8988T (cell line): Measurements from ENCODE around the gene FAF1.

Source experiments
- DNase-seq: peaks from one replicate; pipeline ENCODE4 v3.0.0; 2011

Gene FAF1

DNA sequence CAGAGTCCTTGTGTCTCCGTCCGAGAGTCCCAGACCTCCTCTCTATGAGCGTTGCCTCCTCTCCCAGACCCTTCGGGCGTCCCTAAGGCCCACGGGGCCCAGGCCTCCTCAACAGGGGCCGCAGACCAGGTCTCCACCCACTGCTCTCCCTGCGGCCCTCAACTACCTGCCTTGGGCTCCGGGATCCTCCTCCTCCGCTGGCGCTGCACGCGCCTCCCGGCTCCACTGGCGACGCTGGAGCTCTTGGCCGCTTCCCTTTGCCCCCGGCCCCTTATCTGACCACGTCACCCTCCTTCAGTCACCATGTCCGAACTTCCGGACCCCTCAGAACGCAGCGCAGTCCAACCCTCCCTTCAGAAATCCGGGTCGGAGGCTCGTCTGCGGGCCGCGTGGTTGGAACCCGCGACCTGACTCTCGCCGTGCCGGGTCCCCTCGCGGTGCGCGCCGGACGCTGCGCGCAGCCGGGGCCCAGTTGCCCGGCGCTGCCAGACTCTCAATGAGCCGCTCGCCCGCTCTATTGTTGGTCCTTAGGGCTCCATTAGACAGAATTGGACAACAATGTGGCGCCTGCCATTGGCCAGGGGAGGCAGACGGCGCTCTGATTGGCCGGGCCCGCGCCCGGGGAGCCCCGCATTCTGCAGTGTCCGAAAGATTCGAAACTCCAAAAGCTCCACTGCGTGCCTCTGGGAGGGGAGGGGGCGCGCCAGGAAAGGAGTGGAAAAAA is 537.0 kb downstream of the FAF1 start, which contains the start of gene DMRTA2:
TSS of gene DMRTA2 (minus strand) at position 498 of the 724 bp plus-strand sequence. CDS start 1,907 bp downstream, outside the sequence.
- DNase-seq: no peak

DNA sequence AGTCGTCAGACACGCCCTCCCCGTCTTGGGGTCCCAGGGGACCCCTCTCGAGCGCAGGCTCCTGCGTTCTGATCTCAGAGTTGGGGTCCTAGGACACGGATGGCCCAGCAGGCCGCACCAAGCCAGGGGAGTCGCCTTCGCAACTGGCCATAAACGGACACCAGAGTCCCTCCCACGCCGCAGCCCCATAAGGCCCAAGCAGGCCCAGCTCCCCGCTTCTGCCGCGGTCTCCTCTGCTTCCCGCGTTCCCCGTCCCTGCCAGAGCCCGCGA is 537.5 kb downstream of the FAF1 start:
- no peak for DNase-seq

DNA sequence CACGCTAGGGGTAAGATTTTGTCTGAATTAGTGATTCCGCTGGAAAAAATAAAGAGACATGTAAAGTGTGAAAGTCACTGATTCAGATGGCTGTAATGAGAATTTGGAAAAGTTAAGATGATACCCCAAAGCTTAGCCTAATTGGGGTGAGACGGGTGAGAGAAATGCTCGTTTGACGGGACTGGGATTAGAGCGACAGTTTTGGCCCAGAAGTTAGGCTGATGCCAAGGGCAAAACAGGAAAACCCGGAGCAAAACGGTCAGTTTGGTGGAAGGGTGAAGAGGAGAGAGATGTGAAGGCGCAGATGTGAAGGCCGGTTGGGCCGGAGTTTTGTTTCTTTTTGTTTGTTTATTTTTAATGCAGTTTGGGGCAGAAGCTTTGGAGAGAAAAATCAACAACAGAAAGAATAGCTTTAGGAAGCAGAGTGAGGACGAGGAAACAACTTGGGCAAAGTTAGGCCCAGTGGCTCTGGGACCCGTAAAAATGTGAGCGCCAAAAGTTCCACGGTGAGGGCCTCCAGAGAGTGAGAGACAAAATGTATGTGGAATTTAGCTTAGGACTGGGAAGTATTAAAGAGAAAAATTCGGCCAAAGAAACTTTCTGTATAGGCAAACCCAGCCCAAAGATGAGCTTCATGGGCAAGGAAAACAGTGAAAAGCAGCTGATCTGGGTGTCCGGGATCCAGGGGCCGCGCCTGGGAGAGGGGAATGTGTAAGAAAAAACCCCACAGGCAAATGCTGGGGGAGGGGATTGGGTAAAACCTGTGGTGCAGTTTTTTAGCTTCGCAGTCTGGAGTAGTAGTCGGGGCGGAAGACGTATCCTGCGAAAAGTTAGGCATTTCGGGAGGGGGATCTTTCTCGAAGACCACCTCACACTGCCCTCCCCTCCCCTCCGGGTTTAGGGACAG is 538.0 kb downstream of the FAF1 start:
- DNase-seq: no peak

DNA sequence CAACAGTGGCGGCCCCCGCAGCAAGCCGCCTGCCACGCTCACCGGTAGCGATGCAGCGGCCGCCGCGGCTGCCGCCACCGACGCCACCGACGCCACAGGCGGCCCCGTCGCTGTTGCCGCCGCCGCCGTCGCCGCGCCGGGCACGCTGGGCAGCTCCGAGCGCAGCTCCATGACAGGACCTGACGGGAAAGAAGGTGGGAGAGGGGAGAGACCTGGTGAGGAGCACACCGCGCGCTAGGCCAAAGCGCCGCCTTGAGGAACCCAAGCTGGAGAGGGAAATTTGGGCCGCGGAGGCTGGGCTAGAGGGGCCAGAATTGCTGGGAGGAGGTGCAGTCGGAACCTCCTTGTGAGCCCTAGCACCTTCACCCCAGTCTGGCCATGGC is 538.7 kb downstream of the FAF1 start:
- DNase-seq: no peak

DNA sequence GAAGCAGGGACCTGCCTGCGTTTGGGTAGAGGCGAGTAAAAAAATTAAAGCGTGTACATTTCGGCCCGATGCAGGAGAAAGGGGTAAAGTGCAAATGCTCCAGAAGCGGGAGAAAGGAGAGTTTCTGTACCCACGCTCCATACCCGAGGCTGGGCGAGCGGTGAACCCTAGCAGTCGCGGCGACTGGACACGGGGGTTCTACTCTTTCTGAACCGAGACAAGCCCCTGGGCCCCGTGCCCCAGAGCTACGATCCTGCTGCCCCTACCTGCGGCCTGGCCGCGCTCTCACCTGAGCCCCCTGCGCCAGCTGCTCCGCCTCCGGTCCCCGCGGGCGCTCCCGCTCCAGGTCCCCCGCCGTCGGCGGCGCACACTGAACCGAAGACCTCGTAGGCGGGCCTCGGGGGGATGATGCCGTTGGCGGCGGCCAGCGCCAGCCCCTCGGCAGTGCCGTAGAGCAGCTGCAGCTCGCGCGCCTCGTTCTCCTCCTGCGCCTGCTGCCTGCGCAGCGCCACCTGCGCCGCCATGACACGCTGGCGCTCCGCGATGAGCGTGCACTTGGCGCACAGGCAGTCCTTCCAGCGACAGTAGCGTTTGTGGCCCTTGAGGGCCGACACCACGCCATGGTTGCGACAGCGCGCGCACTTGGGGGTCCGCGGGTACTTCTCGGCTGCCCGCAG is 539.2 kb downstream of the FAF1 start:
- no peak for DNase-seq

DNA sequence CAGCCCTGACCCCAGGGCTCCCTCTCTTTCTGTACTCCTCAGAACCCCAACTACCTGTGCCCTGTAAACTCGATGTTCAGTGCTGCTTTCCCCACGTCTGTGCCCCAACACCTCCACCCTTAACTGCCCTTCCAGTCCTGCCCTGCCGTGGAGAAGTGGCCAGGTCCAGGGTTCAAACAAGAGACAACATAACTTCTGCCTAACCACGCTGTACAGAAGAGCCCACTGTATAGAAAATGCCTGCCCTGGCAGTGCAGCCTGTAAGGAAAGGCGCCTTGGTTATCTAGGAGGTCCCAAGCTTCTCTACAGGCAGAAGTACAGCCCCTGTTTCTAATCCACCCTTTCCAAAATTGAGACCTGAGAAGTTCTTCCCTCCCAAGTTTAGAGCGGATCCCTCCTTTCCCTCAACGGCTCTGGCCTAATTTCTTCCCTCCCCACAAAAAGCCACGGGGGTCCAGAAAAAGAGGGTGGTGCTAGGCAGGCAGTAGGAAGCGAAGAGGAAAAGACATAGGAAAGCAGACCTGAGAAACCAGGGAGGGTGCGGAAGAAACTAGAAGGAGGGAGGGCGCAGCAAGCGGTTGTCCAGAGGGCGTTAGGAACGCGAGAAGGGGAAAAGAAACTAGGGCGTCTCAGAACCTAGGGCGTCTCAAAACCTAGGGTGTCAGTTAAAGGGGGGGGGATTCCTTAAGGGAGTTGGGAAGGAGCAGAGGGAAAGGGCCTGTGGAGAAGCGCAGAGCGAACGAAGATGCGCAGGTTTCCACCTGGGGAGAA is 540.0 kb downstream of the FAF1 start:
- DNase-seq: no peak

DNA sequence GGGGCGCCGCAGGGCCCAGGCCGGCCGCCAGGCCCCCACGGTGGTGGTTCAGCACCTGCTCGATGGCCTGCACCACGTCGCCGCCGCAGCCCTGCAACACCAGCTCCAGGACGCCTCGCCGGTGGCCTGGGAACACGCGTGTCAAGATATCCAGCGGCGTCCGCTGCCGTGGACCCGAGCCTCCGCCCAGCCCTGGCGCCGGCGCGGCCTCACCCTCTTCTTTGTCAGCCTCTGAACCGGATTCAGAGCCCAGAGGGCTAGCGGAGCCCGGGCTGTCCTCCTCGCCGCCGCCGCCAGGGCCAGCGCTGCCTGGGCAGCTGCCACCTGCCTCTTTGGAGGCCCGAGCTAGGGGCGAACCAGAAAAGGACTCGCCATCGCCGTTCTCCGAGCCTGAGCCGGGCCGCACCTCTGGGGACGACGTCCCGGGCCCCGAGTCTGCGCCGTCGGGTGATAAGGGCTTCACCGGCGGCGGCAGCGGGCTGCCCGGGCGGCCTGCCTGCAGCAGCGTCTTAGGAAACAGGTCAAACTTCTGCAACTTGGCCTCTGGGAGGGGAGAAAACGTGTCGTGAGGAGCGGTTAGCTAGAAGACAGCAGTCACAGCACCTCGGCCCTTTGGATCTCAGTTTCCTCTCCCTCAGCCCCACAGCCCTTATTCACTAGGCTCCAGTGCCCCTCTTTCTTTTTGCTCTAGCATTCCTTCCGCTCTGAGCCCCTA is 540.7 kb downstream of the FAF1 start:
- no peak for DNase-seq

DNA sequence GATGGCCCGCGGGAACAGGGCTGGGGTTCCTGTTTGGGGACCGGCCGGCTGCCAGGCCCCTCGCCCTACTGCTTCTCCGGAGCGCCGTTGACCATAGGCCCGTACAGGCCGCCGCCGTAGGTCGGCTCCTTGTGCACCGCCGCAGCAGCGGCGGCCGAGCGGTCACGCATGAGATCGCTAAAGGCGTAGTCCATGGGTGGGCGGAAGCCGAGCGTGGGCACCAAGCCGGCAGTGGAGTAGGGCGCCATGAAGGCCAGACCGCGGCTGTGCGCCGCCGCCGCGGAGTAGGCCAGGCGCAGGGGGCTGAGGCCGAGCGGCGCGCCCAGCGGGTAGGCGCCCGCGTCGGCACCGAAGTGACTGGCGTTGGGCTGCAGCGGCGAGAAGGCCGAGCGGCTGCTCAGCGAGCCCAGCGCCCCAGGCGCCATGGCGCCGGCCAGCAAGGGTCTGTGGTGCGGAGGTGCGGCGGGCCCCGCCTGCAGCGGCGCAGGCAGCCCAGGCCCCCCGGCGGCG is 541.4 kb downstream of the FAF1 start:
- no peak for DNase-seq

DNA sequence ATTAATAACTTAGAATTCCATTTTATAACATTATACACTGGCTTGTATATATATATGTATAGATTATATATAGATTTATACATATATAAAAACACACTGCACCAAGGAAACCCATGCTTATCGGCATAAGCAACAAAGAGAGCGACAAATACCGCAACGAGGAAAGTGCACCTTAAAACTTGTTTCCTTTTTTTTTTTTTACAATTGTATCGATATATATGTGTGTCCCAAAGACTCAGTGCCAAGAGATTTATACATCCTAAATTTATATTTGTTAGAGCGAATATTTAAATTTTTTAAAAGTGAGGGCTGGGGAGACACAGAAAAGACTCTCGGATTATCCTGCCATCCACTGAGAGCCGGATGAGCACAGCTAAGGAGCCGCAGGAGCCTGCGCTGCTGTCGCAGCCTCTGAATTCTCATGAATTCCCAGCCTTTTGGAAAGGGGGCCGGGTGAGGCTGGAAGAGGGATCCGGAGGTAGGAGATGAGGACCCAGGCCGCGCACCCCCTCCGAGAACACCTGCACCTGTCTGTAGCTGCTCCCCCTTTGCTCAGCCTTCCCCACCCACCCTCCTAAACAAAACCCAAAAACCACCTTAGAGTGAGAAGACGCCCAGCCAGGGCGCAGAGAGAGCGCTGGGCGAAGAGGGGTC is 542.0 kb downstream of the FAF1 start:
- DNase-seq: no peak

DNA sequence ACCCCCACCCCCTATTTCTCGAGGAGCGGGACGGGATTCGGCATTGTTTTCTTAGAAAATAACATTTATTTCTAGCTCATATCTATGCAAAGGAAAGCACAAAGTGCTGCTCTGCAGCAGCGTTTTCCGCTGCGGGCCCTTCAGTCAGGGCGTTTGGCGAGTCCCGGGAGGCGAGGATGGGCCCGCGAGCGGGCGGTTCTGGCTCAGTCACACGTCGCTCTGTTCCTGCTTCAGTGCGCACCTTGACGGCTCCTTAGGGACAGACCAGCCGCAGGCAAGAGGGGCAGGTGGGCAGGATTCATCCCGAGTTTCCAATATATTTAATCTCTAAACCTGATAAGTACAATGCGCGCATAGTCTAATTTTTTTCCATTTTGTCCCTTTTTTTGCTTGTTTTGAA is 542.6 kb downstream of the FAF1 start:
- DNase-seq: no peak

DNA sequence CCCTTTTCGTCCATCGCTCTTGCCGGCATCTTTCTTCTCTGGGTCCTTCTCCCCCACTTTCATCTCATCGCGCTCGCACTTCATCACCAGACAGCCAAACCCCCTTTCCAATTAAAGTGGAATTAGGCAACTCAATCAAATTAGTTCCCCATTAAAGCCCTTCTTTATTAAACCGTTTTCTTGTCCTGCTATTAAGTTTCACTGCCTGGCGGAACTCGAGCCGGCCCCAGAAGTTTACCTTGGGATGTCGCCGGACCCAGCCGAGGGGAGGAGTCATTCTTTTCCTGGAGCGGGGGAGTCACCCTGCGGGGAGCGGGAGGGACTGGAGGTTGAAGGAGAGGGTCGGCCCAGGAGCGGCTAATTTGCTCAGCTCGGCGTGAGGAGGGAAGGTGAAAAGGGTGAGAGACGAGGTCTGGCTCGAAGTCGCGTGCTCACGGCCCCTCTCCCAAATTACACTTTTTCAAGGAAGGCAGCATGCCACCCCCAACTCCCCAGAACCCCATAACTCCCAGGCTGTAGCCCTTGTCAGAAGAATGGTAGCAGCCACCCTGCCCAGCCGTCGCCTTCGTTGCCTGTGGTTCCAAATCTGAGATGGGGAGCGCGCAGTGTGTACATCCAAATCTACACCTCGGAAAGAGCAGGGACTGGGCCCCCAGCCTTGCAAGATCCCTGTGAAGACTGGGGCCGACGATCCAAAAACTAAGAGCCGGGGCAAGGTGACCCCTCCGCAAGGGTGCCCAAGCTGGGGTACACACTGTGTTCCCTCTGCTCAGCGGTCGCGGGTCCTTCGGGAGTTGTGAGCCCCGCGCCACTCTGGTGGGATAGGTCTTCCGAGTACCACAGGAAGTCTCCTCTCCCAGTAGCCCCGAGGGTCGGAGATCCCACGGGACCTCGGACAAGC is 543.3 kb downstream of the FAF1 start:
- DNase-seq: no peak

DNA sequence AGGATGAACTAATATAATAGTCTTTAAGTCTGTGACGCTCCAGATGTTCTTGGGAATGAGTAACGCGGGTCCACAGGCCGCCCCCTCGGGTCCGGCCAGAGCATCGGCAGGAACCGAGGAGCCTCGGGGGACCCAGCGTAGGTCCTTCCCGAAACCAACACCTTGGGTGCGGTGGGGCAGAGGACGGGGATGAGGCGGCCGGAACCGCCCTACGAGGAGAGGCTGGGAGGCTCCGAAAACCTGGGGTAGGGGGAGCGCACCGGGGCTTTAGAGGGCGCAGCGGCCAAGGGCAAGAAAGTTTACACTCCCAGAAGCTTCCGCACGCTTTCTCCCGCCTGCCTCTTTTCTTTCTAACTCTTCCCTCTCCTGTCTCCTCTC is 543.9 kb downstream of the FAF1 start:
- DNase-seq: no peak

DNA sequence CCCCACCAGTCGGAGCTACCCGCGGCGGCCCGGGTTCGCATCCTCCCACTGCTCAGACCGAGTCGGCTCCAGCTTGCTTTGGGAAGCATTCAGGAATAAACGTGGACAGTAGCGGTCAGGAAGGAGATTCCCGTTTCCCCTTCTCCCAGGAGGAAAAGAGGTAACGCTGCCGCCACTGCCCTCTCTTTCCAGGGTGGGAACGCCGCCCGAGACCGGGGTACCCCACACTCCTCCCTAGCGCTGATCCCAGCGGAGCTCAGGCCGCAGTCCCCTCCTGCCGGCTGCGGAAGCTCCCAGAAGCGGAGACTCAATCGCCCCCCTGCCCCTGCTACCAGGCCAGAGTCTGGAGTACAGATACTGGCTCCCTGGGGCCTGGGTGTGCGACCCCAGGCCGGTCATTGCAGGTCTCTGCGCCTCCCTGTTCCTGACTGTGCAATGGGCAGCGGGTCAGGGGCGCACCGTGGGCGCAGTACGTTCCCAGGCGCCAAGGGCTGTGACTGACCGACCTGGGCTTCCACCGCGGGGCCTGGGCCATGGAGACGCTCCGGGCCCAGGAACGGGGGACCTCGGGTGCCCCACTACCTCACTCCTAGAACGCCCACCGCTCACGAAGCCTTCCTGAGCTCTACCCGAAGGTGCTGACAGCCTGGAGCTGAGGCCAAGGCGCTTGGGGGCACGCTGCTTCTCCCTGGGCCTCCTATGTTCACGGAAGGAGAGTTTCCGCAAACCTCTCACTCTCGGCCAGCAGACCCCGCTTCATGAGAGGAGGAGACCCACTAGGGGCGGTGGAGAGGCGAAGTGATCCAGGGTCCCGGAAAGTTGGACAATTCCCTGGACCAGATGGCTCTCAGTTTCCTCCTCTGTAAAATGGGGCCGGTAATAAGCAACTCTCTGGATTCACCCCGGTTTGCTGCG is 544.6 kb downstream of the FAF1 start:
- DNase-seq: no peak

DNA sequence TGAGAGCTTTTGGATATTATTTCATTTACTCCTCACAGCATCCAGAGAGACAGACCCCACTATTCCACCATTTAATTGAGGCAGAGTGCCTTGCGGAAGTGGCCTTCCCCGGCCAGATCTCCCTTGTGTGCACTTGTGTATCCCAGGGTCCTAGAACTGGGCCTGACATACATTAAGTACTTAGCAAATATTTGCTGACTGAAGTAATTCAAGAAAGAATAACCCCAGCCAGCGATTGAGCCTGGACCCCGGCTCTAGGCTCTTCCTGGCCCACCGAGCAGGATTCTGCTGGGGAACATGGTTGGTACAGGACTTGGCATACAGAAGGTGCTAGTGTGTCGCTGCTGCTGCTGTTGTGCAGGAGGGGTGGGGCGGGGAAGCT is 545.2 kb downstream of the FAF1 start:
- no peak for DNase-seq

DNA sequence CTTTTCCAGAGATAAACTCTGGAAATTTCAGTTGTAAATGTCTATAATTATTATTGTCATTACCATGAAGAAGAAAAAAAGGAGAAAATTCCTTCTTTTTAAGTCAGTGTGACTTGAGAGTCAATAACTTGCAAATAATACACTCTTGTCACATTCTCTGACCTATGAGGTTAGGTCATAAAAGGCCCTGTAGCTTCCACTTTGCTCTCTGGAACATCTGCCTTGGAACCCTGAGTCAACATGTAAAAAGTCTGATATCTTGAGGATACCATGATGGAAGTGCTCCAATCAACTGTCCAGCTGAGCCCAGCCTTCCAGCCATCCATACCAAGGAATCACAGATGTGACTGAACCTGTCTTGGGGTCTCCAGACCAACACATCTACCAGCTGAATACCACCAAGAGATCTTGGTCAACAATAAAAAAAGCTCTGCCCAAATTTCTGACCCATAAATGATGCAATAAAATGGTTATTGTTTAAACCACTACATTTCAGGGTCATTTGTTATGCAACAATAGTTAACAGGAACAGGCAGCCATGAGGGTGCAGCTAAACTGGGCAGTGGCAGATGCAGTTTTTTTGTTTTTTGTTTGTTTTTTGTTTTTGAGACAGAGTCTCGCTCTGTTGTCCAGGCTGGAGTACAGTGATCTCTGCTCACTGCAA is 547.1 kb downstream of the FAF1 start:
- no peak for DNase-seq

DNA sequence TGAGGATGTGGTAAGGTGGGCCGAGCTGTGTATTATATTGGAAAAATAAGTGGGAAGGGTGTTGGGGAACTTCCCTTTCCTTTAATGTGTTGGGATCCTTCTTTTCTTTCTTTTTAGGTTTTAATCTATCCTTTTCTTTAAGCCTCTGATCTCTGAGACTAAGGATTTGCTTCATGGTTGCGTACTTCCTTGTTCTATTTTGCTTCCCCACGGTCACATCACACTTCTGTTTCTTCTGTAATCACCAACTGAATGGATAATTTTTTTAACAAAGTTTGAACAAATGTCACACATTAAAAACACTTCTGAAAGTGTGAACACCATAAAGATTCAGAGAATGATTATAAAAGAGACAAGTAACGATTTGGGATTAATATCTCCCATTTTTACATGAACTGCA is 554.3 kb downstream of the FAF1 start:
- DNase-seq: no peak

DNA sequence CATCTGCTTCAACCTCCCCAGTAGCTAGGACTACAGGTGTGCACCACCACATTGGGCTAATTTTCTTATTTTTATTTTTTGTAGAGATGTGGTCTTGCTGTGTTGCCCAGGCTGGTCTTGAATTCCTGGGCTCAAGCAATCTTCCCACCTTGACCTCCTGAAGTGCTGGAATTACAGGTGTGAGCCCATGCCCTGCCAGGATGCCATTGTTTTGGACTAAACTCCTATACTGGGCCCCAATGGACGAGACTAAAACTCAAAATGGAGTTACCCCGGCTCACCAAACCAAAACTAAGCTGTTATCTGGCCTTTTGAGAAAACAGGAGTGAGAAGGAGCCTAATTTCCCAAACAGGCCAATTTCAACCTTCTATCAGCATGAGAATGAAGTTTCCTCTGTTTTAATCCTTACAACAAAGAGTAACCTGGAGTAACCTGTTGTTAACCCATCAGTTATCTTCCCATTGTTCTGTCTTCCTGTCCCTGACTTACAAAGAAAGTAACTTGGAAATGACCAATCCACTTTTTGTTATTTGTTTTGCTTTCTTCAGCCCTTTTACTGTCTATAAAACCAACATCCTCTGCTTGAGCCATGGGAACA is 566.4 kb downstream of the FAF1 start:
- no peak for DNase-seq
